ENCODE measurements around the gene COQ8B. TPM values are rescaled to one million over a fixed set of nuclear protein-coding genes. Genes with fewer than 3 reads are reported as not detected.

Gene COQ8B
- total and polyA plus RNA-seq, 2 of the 4 experiments (the other 2 are of a cell fraction) = 14.9 to 23.2 TPM

DNA sequence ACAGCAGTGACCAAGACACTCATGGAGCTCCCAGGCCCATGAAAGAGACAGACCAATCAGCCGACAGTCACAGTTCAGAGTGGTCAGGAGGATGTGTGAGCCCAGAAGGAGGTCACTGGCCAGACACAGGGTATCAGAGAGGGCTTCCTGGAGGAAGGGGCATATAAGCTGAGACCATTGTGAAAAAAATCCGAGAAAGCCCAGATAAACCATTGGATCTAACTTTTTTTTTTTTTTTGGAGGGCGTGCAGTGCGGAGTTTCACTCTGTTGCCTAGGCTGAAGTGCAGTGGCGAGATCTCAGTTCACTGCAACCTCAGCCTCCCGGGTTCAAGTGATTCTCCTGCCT lies 4.4 kb upstream of the COQ8B start:
- Histone ChIP-seq H2AK9ac (replicated peaks; ENCODE audit: low read depth, low read length, poor library complexity) (no peak overlapping the region), H3K9me1 (ENCODE audit: insufficient read depth, low read length) (peaks cover 20% of the 10 kb centered on the region; the same call in 1 of the 2 replicates), H2AFZ (replicated peaks; ENCODE audit: low read length, poor library complexity) (no peak overlapping the region), H2BK5ac (ENCODE audit: low read depth, low read length, poor library complexity, severe bottlenecking) (no peak overlapping the region), H3K23ac (ENCODE audit: low read depth, low read length) (0 out of 2 replicates have a peak overlapping the region, but pooled peaks have one; percentile 4), H4K5ac (ENCODE audit: low read depth, low read length) (no peak overlapping the region), H3K56ac (ENCODE audit: extremely low read depth, insufficient read depth, low read length) (no peak overlapping the region), H2AK5ac (ENCODE audit: low read depth, low read length) (peak overlapping the region; percentile 7; the same call in 1 of the 2 replicates), H4K8ac (ENCODE audit: low read depth in 2 of 2, low read length in 2 of 2) (no peak overlapping the region), H3K27me3 (ENCODE audit: control insufficient read depth, insufficient read depth, low read length) (no peaks in the 10 kb centered on the region), H3K27ac (ENCODE audit: insufficient read depth, low read length) (no peak overlapping the region), H3K4me3 (ENCODE audit: insufficient read depth, low read depth, low read length) (no peak overlapping the region), H3K4me2 (ENCODE audit: low read depth, low read length) (no peak overlapping the region), H2BK120ac (ENCODE audit: low read depth, low read length) (no peak overlapping the region), H2BK20ac (ENCODE audit: low read depth, low read length) (no peak overlapping the region), H3K9me3 (ENCODE audit: control insufficient read depth, insufficient read depth, low read length) (no peaks in the 10 kb centered on the region), H3K9ac (ENCODE audit: low read depth, low read length) (no peak overlapping the region), H2BK15ac (ENCODE audit: low read depth, low read length) (no peak overlapping the region), H3K4me1 (ENCODE audit: control insufficient read depth, insufficient read depth, low read length) (peaks cover 9% of the 10 kb centered on the region), H4K20me1 (ENCODE audit: insufficient read depth, low read length) (peaks cover 16% of the 10 kb centered on the region; the same call in 1 of the 2 replicates), H3K14ac (replicated peaks; ENCODE audit: low read depth, low read length) (no peak overlapping the region), H4K91ac (ENCODE audit: insufficient read depth, low read depth, low read length) (no peak overlapping the region), H3K79me1 (ENCODE audit: low read depth in 1 of 2, low read length in 2 of 2) (peaks cover 24 to 78% of the 10 kb centered on the region in 2 experiments), H3K18ac (ENCODE audit: low read depth, low read length) (no peak overlapping the region), H3K36me3 (ENCODE audit: control insufficient read depth, insufficient read depth, low read length) (peaks cover 24% of the 10 kb centered on the region), H3K4ac (ENCODE audit: low read depth, low read length) (no peak overlapping the region; the same call in 1 of the 2 replicates)
- ChIA-PET POLR2A (ENCODE audit: unreplicated experiment) (no interaction called here), CTCF (interaction anchor here (0.5 kb wide), 1 partner anchor 23 kb away, joined by 5 read pairs; no protein-coding TSS in a partner anchor)
- TF ChIP-seq NFE2L2 (IDR thresholded peaks at IDR 0.05; ENCODE audit: low read depth, low read length) = no peak
- intact Hi-C loops (cut with micrococcal nuclease) (no loop called here), dilution Hi-C loops (cut with HindIII; ENCODE audit: low sequenced_read_pairs, unreplicated experiment) (no loop called here), in situ Hi-C loops (cut with MboI; ENCODE audit: low sequenced_read_pairs) (no loop called here)
- BruUV-seq (replicated peaks) = no TSS peak
- DNase-seq (no peak), ATAC-seq (ENCODE audit: low read depth) (no peak)
- 96% methylated on average over 3 of the region's 6 CpGs; no CpG with 5 or more reads in 1 of the 2 experiments for WGBS, 2 experiments (ENCODE audit: extremely low coverage in 2 of 2, insufficient read length in 1 of 2)

Measured in IMR-90 (cell line).